ENCODE results near the gene FAM118A.
A peak's percentile ranks its signal among the peaks of the same experiment; 100 is the strongest.
"Not testable (repeated sequence)": the region's sequence is repeated elsewhere in the genome, so short reads cannot be mapped to it uniquely, and the experiment has no call there.

The FAM118A gene

GRCh38 chr22:45308957-45309421 lies 745 bp upstream of the FAM118A start:
- peak; percentile 8 for DNase-seq (ENCODE audit: low spot score)

- no peak for DNase-seq (ENCODE audit: low spot score)
Observed at GRCh38 chr22:45310331-45310976, 720 bp downstream of the FAM118A start.

GRCh38 chr22:45310977-45311531 lies 1.3 kb downstream of the FAM118A start:
- DNase-seq (ENCODE audit: low spot score): no peak

- no peak for DNase-seq (ENCODE audit: low spot score)
Observed at GRCh38 chr22:45312415-45312814, 2.7 kb downstream of the FAM118A start.

GRCh38 chr22:45312856-45313255 lies 3.1 kb downstream of the FAM118A start:
- DNase-seq (ENCODE audit: low spot score): no peak

- DNase-seq (ENCODE audit: low spot score): no peak
Observed at GRCh38 chr22:45314054-45314721, 4.5 kb downstream of the FAM118A start.

GRCh38 chr22:45314786-45315185 lies 5.1 kb downstream of the FAM118A start:
- no peak for DNase-seq (ENCODE audit: low spot score)

GRCh38 chr22:45316796-45317526 lies 7.2 kb downstream of the FAM118A start:
- DNase-seq (ENCODE audit: low spot score): no peak

- no peak for DNase-seq (ENCODE audit: low spot score)
Observed at GRCh38 chr22:45317551-45318167, 7.9 kb downstream of the FAM118A start.

- peak; percentile 93 for DNase-seq (ENCODE audit: low spot score)
Observed at GRCh38 chr22:45318168-45318557, 8.4 kb downstream of the FAM118A start.

- DNase-seq (ENCODE audit: low spot score): peak; percentile 83
Observed at GRCh38 chr22:45318558-45319323, 9.0 kb downstream of the FAM118A start.

GRCh38 chr22:45319324-45319685 lies 9.6 kb downstream of the FAM118A start:
- no peak for DNase-seq (ENCODE audit: low spot score)

GRCh38 chr22:45320357-45320976 lies 10.7 kb downstream of the FAM118A start:
- no peak for DNase-seq (ENCODE audit: low spot score)

GRCh38 chr22:45321827-45322226 lies 12.1 kb downstream of the FAM118A start:
- DNase-seq (ENCODE audit: low spot score): no peak

- no peak for DNase-seq (ENCODE audit: low spot score)
Observed at GRCh38 chr22:45322873-45323525, 13.3 kb downstream of the FAM118A start.

GRCh38 chr22:45323695-45324094 lies 14.0 kb downstream of the FAM118A start:
- no peak for DNase-seq (ENCODE audit: low spot score)

- no peak for DNase-seq (ENCODE audit: low spot score)
Observed at GRCh38 chr22:45324311-45324711, 14.6 kb downstream of the FAM118A start.

GRCh38 chr22:45328261-45328660 lies 18.5 kb downstream of the FAM118A start:
- not testable (repeated sequence) for DNase-seq (ENCODE audit: low spot score)

GRCh38 chr22:45328822-45329529 lies 19.2 kb downstream of the FAM118A start:
- DNase-seq (ENCODE audit: low spot score): no peak

- DNase-seq (ENCODE audit: low spot score): no peak
Observed at GRCh38 chr22:45329530-45329936, 19.8 kb downstream of the FAM118A start.

All from CD4-positive, alpha-beta T cell treated with Interleukin-2 at 100 ng/mL for 4 hours (primary cell).